GM23338 (cell line): ENCODE results near the gene PTBP3. TPM values are rescaled to one million over a fixed set of nuclear protein-coding genes. Genes with fewer than 3 reads are reported as not detected.
A peak's percentile ranks its signal among the peaks of the same experiment; 100 is the strongest.

Source experiments
- ATAC-seq: fragments of 200-7000 bp; cut with Tn5 transposase; 3 replicates; pipeline ENCODE4 v1.9.1; 2020
- DNase-seq: peaks from one replicate; pipeline ENCODE4 v3.0.0-alpha.2; 2015; ENCODE audit warnings: low spot score
- H2AFZ ChIP-seq: fragments of 200-600 bp; sonication (generic); 2 replicates; pipeline ENCODE4 v1.8.0; 2016; ENCODE audit warnings: antibody characterized with exemption, mild to moderate bottlenecking, moderate library complexity
- H3F3A ChIP-seq: fragments of 200-600 bp; sonication (generic); replicated peaks from 2 replicates; pipeline ENCODE4 v1.8.0; 2017; ENCODE audit warnings: antibody characterized with exemption, mixed run types, low read depth
- H3K27ac ChIP-seq: fragments of 200-600 bp; sonication (generic); 2 replicates; pipeline ENCODE4 v1.6.1; 2016; ENCODE audit warnings: low read depth
- H3K27me3 ChIP-seq: fragments of 200-600 bp; sonication (generic); 2 replicates; pipeline ENCODE4 v1.8.0; 2016; ENCODE audit warnings: mild to moderate bottlenecking, mixed run types, moderate library complexity; ENCODE audit not compliant: insufficient read depth
- H3K36me3 ChIP-seq: fragments of 200-600 bp; sonication (generic); 2 replicates; pipeline ENCODE4 v1.8.0; 2016; ENCODE audit warnings: mild to moderate bottlenecking; ENCODE audit not compliant: insufficient read depth
- H3K4me1 ChIP-seq: fragments of 200-600 bp; sonication (generic); 2 replicates; pipeline ENCODE4 v1.8.0; 2016; ENCODE audit warnings: mild to moderate bottlenecking, moderate library complexity; ENCODE audit not compliant: insufficient read depth
- H3K4me2 ChIP-seq: fragments of 200-600 bp; sonication (generic); 2 replicates; pipeline ENCODE4 v1.7.1; 2017; ENCODE audit warnings: mixed run types
- H3K4me3 ChIP-seq: fragments of 200-600 bp; sonication (generic); 2 replicates; pipeline ENCODE4 v1.6.1; 2016; ENCODE audit warnings: mixed run types
- H3K79me2 ChIP-seq: fragments of 200-600 bp; sonication (generic); replicated peaks from 2 replicates; pipeline ENCODE4 v1.8.0; 2017; ENCODE audit warnings: mild to moderate bottlenecking; ENCODE audit not compliant: insufficient read depth
- H3K9me2 ChIP-seq: fragments of 200-600 bp; sonication (generic); 2 replicates; pipeline ENCODE4 v1.8.0; 2017; ENCODE audit not compliant: insufficient read depth
- H4K20me1 ChIP-seq: fragments of 200-600 bp; sonication (generic); replicated peaks from 2 replicates; pipeline ENCODE4 v1.8.0; 2017; ENCODE audit warnings: mild to moderate bottlenecking; ENCODE audit not compliant: insufficient read depth
- H3K27ac Mint-ChIP-seq: 2 replicates; pipeline ENCODE4 v1.8.0; 2020; ENCODE audit warnings: inconsistent platforms, mild to moderate bottlenecking, moderate library complexity, mixed read lengths
- H3K27me3 Mint-ChIP-seq: 3 replicates; pipeline ENCODE4 v1.8.0; 2022; ENCODE audit warnings: low read depth, mild to moderate bottlenecking, moderate library complexity, mixed read lengths, inconsistent platforms; ENCODE audit not compliant: insufficient read depth, poor library complexity
- H3K36me3 Mint-ChIP-seq: 3 replicates; pipeline ENCODE4 v1.8.0; 2021; ENCODE audit warnings: low read depth, mild to moderate bottlenecking, inconsistent platforms, moderate library complexity, mixed read lengths
- H3K4me1 Mint-ChIP-seq: 3 replicates; pipeline ENCODE4 v1.8.0; 2020; ENCODE audit warnings: mild to moderate bottlenecking, inconsistent platforms, mixed read lengths
- H3K4me3 Mint-ChIP-seq: 3 replicates; pipeline ENCODE4 v1.8.0; 2021; ENCODE audit warnings: moderate library complexity, mild to moderate bottlenecking, inconsistent platforms, mixed read lengths
- H3K9me3 Mint-ChIP-seq: 3 replicates; pipeline ENCODE4 v1.8.0; 2020; ENCODE audit warnings: moderate library complexity, mild to moderate bottlenecking, inconsistent platforms, mixed read lengths
- CREB1 ChIP-seq: fragments of 250-450 bp; sonication (Bioruptor Pico); IDR thresholded peaks from 2 replicates; pipeline ENCODE4 v1.5.0; 2020; ENCODE audit warnings: low read depth, mild to moderate bottlenecking, moderate library complexity
- EZH2phosphoT487 ChIP-seq: fragments of 200-600 bp; sonication (generic); IDR thresholded peaks from one replicate; pipeline ENCODE4 v1.8.1; 2018; ENCODE audit warnings: antibody characterized with exemption; ENCODE audit not compliant: unreplicated experiment
- NANOG ChIP-seq: IDR thresholded peaks from 2 replicates; pipeline ENCODE4 v1.6.1; 2016; ENCODE audit warnings: antibody characterized with exemption, borderline replicate concordance
- POLR2AphosphoS5 ChIP-seq: IDR thresholded peaks from 2 replicates; pipeline ENCODE4 v1.6.1; 2016; ENCODE audit warnings: antibody characterized with exemption, low read depth
- STAT1 ChIP-seq: IDR thresholded peaks from one replicate; pipeline ENCODE4 v1.6.1; 2016; ENCODE audit warnings: antibody characterized with exemption; ENCODE audit not compliant: unreplicated experiment
- ZNF114 ChIP-seq: fragments of 250-450 bp; sonication (Bioruptor Pico); IDR thresholded peaks from 2 replicates; pipeline ENCODE4 v1.5.0; 2020; ENCODE audit warnings: mild to moderate bottlenecking, moderate library complexity
- polyA plus RNA-seq: library from polyadenylated mRNA; unstranded; fragments of >200 nt; fragmentation: Nextera tagmentation; extraction: Ambion mirVana; gene quantifications from 2 replicates; pipeline ENCODE4 v1.2.1, GENCODE V29; 2016
- total RNA-seq: library from RNA; depleted of rRNA; stranded (reverse); fragments of >200 nt; shearing (Covaris generic); gene quantifications from 2 replicates; pipeline ENCODE4 v1.2.3, GENCODE V29; 2014
- TF ChIP-seq, protein P1 (sequence below): fragments of 250-450 bp; sonication (Bioruptor Pico); IDR thresholded peaks from 2 replicates; pipeline ENCODE4 v1.5.0; 2020; ENCODE audit warnings: mild to moderate bottlenecking, moderate library complexity
- TF ChIP-seq, protein P2 (sequence below): IDR thresholded peaks from 2 replicates; pipeline ENCODE4 v1.6.1; 2016; ENCODE audit warnings: antibody characterized with exemption
- TF ChIP-seq, protein P3 (sequence below), 2 experiments: fragments of 200-600 bp in 1 of 2; sonication (generic) in 1 of 2; conservative IDR thresholded peaks; 2 replicates each; pipeline versions ENCODE4 v1.5.1 to v1.6.1; 2016 to 2017; ENCODE audit warnings: antibody characterized with exemption in 2 of 2, low read depth in 2 of 2, mild to moderate bottlenecking in 2 of 2, moderate library complexity in 1 of 2
- TF ChIP-seq, protein P4 (sequence below): IDR thresholded peaks from one replicate; pipeline ENCODE4 v1.6.1; 2018; ENCODE audit warnings: antibody characterized with exemption; ENCODE audit not compliant: unreplicated experiment

PTBP3 gene
- total and polyA plus RNA-seq, 2 experiments from 2014 or later = 20.0 to 92.9 TPM

DNA sequence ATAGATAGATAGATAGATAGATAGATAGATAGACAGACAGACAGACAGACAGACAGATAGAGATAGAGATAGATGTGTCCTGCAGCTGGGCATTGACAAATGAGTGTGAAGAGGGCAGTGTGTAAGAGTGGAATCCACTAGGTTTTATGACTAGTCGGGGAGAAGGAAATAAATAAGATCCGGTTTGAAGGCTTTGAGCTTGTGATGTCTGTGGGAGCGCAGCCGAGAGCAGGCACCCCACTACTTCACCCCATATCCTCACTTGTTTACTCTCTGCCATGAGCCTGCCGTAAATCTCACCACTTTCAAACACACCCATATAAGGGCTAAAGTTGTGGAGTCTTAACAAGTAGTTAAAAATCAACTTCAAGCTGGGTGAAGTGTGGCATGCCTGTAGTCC lies 156.9 kb downstream of the PTBP3 start:
- no peak for ATAC-seq
- Histone ChIP-seq H2AFZ (no peak overlapping the region), H3K27ac (no peak overlapping the region), H3K4me2 (no peak overlapping the region), H3K4me3 (no peak overlapping the region), H3K27me3 (peaks cover 41% of the 10 kb centered on the region), H3K9me2 (0 out of 2 replicates have a peak, but pooled peaks cover 7% of the 10 kb centered on the region), H3K4me1 (peaks cover 10% of the 10 kb centered on the region; the same call in 1 of the 2 replicates), H3K36me3 (no peaks in the 10 kb centered on the region), H3K79me2 (no peaks in the 10 kb centered on the region), H4K20me1 (no peaks in the 10 kb centered on the region), H3F3A (0 out of 2 replicates have a peak, but pooled peaks cover 4% of the 10 kb centered on the region)
- Mint-ChIP-seq H3K27ac (no peak overlapping the region), H3K4me1 (peaks cover 34% of the 10 kb centered on the region), H3K4me3 (0 out of 3 replicates have a peak overlapping the region, but pooled peaks have one; percentile 6), H3K36me3 (no peaks in the 10 kb centered on the region), H3K27me3 (peaks cover 35% of the 10 kb centered on the region), H3K9me3 (no peaks in the 10 kb centered on the region)
- TF ChIP-seq, protein P1, sequence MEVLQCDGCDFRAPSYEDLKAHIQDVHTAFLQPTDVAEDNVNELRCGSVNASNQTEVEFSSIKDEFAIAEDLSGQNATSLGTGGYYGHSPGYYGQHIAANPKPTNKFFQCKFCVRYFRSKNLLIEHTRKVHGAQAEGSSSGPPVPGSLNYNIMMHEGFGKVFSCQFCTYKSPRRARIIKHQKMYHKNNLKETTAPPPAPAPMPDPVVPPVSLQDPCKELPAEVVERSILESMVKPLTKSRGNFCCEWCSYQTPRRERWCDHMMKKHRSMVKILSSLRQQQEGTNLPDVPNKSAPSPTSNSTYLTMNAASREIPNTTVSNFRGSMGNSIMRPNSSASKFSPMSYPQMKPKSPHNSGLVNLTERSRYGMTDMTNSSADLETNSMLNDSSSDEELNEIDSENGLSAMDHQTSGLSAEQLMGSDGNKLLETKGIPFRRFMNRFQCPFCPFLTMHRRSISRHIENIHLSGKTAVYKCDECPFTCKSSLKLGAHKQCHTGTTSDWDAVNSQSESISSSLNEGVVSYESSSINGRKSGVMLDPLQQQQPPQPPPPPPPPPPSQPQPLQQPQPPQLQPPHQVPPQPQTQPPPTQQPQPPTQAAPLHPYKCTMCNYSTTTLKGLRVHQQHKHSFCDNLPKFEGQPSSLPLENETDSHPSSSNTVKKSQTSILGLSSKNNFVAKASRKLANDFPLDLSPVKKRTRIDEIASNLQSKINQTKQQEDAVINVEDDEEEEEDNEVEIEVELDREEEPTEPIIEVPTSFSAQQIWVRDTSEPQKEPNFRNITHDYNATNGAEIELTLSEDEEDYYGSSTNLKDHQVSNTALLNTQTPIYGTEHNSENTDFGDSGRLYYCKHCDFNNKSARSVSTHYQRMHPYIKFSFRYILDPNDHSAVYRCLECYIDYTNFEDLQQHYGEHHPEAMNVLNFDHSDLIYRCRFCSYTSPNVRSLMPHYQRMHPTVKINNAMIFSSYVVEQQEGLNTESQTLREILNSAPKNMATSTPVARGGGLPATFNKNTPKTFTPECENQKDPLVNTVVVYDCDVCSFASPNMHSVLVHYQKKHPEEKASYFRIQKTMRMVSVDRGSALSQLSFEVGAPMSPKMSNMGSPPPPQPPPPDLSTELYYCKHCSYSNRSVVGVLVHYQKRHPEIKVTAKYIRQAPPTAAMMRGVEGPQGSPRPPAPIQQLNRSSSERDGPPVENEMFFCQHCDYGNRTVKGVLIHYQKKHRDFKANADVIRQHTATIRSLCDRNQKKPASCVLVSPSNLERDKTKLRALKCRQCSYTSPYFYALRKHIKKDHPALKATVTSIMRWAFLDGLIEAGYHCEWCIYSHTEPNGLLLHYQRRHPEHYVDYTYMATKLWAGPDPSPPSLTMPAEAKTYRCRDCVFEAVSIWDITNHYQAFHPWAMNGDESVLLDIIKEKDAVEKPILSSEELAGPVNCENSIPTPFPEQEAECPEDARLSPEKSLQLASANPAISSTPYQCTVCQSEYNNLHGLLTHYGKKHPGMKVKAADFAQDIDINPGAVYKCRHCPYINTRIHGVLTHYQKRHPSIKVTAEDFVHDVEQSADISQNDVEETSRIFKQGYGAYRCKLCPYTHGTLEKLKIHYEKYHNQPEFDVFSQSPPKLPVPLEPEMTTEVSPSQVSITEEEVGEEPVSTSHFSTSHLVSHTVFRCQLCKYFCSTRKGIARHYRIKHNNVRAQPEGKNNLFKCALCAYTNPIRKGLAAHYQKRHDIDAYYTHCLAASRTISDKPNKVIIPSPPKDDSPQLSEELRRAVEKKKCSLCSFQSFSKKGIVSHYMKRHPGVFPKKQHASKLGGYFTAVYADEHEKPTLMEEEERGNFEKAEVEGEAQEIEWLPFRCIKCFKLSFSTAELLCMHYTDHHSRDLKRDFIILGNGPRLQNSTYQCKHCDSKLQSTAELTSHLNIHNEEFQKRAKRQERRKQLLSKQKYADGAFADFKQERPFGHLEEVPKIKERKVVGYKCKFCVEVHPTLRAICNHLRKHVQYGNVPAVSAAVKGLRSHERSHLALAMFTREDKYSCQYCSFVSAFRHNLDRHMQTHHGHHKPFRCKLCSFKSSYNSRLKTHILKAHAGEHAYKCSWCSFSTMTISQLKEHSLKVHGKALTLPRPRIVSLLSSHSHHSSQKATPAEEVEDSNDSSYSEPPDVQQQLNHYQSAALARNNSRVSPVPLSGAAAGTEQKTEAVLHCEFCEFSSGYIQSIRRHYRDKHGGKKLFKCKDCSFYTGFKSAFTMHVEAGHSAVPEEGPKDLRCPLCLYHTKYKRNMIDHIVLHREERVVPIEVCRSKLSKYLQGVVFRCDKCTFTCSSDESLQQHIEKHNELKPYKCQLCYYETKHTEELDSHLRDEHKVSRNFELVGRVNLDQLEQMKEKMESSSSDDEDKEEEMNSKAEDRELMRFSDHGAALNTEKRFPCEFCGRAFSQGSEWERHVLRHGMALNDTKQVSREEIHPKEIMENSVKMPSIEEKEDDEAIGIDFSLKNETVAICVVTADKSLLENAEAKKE (CRISPR knock-in tag) = no peak
- TF ChIP-seq CREB1 (CRISPR knock-in tag) = no peak
- TF ChIP-seq POLR2AphosphoS5 = no peak
- no peak for TF ChIP-seq EZH2phosphoT487
- TF ChIP-seq, protein P2, sequence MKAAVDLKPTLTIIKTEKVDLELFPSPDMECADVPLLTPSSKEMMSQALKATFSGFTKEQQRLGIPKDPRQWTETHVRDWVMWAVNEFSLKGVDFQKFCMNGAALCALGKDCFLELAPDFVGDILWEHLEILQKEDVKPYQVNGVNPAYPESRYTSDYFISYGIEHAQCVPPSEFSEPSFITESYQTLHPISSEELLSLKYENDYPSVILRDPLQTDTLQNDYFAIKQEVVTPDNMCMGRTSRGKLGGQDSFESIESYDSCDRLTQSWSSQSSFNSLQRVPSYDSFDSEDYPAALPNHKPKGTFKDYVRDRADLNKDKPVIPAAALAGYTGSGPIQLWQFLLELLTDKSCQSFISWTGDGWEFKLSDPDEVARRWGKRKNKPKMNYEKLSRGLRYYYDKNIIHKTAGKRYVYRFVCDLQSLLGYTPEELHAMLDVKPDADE = no peak
- TF ChIP-seq ZNF114 (CRISPR knock-in tag) = no peak
- TF ChIP-seq, protein P3, sequence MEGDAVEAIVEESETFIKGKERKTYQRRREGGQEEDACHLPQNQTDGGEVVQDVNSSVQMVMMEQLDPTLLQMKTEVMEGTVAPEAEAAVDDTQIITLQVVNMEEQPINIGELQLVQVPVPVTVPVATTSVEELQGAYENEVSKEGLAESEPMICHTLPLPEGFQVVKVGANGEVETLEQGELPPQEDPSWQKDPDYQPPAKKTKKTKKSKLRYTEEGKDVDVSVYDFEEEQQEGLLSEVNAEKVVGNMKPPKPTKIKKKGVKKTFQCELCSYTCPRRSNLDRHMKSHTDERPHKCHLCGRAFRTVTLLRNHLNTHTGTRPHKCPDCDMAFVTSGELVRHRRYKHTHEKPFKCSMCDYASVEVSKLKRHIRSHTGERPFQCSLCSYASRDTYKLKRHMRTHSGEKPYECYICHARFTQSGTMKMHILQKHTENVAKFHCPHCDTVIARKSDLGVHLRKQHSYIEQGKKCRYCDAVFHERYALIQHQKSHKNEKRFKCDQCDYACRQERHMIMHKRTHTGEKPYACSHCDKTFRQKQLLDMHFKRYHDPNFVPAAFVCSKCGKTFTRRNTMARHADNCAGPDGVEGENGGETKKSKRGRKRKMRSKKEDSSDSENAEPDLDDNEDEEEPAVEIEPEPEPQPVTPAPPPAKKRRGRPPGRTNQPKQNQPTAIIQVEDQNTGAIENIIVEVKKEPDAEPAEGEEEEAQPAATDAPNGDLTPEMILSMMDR (conservative IDR thresholded peaks at IDR 0.05; ENCODE audit: low read depth in 2 of 2) = no peak
- TF ChIP-seq STAT1 = no peak
- TF ChIP-seq, protein P4, sequence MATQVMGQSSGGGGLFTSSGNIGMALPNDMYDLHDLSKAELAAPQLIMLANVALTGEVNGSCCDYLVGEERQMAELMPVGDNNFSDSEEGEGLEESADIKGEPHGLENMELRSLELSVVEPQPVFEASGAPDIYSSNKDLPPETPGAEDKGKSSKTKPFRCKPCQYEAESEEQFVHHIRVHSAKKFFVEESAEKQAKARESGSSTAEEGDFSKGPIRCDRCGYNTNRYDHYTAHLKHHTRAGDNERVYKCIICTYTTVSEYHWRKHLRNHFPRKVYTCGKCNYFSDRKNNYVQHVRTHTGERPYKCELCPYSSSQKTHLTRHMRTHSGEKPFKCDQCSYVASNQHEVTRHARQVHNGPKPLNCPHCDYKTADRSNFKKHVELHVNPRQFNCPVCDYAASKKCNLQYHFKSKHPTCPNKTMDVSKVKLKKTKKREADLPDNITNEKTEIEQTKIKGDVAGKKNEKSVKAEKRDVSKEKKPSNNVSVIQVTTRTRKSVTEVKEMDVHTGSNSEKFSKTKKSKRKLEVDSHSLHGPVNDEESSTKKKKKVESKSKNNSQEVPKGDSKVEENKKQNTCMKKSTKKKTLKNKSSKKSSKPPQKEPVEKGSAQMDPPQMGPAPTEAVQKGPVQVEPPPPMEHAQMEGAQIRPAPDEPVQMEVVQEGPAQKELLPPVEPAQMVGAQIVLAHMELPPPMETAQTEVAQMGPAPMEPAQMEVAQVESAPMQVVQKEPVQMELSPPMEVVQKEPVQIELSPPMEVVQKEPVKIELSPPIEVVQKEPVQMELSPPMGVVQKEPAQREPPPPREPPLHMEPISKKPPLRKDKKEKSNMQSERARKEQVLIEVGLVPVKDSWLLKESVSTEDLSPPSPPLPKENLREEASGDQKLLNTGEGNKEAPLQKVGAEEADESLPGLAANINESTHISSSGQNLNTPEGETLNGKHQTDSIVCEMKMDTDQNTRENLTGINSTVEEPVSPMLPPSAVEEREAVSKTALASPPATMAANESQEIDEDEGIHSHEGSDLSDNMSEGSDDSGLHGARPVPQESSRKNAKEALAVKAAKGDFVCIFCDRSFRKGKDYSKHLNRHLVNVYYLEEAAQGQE = no peak
- no peak for TF ChIP-seq NANOG
- no peak for DNase-seq
